HG03571 (cell line): ENCODE results near the gene ADI1.
"Not testable (repeated sequence)": the region's sequence is repeated elsewhere in the genome, so short reads cannot be mapped to it uniquely, and the experiment has no call there.

Experiments used
- ATAC-seq: cut with Tn5 transposase; IDR thresholded peaks from one replicate; pipeline ENCODE4 v1.9.1; 2021; ENCODE audit not compliant: unreplicated experiment

ADI1 gene

DNA sequence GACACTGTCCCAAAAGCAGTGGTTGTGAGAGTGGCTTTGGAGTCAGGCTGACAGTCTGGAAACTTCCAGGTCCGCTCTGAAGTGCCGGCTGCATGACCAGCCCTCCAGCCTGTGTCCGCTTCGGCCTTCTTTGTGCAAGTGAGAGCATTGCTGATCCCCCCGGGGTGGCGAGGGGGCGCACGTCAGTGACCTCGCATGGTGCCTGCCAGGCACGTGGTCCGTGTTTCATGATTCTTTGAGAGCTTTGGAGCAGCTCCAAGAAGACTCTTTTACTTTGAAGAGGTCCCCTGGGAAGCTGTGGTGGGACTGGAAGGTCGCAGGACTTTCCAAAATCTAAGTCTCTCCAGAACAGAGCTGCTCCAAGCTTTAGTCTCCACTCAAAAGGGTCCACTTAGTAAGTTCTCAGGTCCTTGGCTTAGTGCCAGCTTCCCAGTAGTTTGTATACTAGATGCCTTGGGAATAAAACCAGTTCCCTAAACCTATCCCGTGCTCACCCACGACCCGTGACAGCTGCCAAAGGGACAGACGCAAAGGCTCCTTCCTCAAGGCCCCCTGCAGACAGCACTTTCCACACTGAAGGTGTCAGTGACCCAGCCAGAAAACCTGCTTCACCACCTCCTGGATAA lies 68.8 kb downstream of the ADI1 start:
- ATAC-seq: no peak

- ATAC-seq: no peak
Observed at GRCh38 chr2:3449936-3450335, 69.4 kb downstream of the ADI1 start.

DNA sequence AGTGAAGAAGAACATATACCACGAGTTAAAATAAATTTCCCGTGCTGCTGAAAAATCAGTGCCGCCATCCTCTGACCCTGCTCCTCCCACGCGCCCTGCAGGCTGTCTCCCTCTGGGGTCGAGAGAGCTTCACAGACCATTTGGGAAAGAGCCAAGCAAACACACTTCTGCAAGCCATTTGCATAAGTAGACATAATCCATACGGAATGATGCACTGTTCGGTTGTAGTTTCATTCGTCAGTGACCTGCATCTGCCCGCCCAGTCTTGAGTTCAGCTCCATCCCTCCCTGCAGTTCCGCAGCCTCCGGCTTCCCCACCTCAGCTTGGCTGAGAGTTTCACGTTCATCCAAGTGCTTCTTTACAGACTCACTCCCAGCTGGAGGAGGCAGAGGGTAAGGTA lies 70.2 kb downstream of the ADI1 start:
- ATAC-seq: no peak

DNA sequence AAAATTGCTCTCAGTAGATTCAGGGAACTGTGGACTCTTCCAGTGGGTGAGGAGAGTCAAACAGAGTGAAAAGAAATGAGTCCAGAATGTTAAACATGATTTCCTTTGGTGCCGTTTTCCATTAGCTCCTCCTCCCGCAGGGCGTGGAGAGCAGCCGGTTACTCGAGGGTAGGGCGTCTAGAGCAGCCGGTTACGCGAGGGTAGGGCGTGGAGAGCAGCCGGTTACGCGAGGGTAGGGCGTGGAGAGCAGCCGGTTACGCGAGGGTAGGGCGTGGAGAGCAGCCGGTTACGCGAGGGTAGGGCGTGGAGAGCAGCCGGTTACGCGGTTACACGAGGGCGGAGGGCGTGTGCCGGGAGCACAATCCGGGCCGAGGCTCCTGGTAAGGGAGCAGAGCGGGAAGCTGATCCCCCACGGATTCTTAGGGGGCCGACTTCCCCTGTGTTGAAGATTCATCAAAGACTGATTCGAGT lies 70.9 kb downstream of the ADI1 start:
- not testable (repeated sequence) for ATAC-seq

- ATAC-seq: no peak
Observed at GRCh38 chr2:3447789-3448317, 71.5 kb downstream of the ADI1 start.
